Choroid plexus epithelial cell (primary cell): ENCODE data around the gene COG3.
A peak's percentile ranks its signal among the peaks of the same experiment; 100 is the strongest.

Experiments used
- DNase-seq: peaks from one replicate; pipeline ENCODE4 v3.0.0-alpha.2; 2010; ENCODE audit warnings: low read depth
- H3K4me3 ChIP-seq: 2 replicates; pipeline ENCODE4 v1.5.1; 2011; ENCODE audit warnings: low read depth, mild to moderate bottlenecking, control low read depth, low read length, moderate library complexity
- CTCF ChIP-seq: conservative IDR thresholded peaks from 2 replicates; pipeline ENCODE4 v1.5.1; 2011; ENCODE audit warnings: low read depth, mild to moderate bottlenecking, control low read depth, inconsistent platforms, low read length, moderate library complexity

Gene COG3

GRCh38 chr13:45544520-45544919 lies 79.8 kb downstream of the COG3 start:
- no peak for TF ChIP-seq CTCF
- DNase-seq: no peak
- no peak overlapping the region for H3K4me3 ChIP-seq

GRCh38 chr13:45545686-45546409 lies 81.1 kb downstream of the COG3 start:
- no peak for TF ChIP-seq CTCF
- no peak for DNase-seq

GRCh38 chr13:45546410-45546765 lies 81.6 kb downstream of the COG3 start:
- no peak for DNase-seq
- H3K4me3 ChIP-seq: no peak overlapping the region
- no peak for TF ChIP-seq CTCF

More at GRCh38 chr13:45545686-45546409, 81.1 kb downstream of the COG3 start:
- no peak overlapping the region for H3K4me3 ChIP-seq

GRCh38 chr13:45548281-45548680 lies 83.5 kb downstream of the COG3 start:
- TF ChIP-seq CTCF: no peak
- DNase-seq: no peak
- no peak overlapping the region for H3K4me3 ChIP-seq

GRCh38 chr13:45554604-45555109 lies 89.9 kb downstream of the COG3 start:
- DNase-seq: no peak
- TF ChIP-seq CTCF: no peak

GRCh38 chr13:45564133-45564776 lies 99.5 kb downstream of the COG3 start:
- peak; percentile 78 for DNase-seq
- TF ChIP-seq CTCF: no peak
- H3K4me3 ChIP-seq: no peak overlapping the region

More at GRCh38 chr13:45554604-45555109, 89.9 kb downstream of the COG3 start:
- no peak overlapping the region for H3K4me3 ChIP-seq
